GM10266 (cell line): ENCODE measurements around the gene WDR31.
"Not testable (repeated sequence)": the region's sequence is repeated elsewhere in the genome, so short reads cannot be mapped to it uniquely, and the experiment has no call there.

Source experiments
- DNase-seq: peaks from one replicate; pipeline ENCODE4 v3.0.0; 2012; ENCODE audit errors: extremely low spot score
- TF ChIP-seq, protein P1 (sequence below): IDR thresholded peaks from 2 replicates; pipeline ENCODE4 v1.5.1; 2012; ENCODE audit warnings: mild to moderate bottlenecking, low read depth; ENCODE audit not compliant: control insufficient read depth, insufficient read depth; ENCODE audit errors: missing control alignments

The WDR31 gene

DNA sequence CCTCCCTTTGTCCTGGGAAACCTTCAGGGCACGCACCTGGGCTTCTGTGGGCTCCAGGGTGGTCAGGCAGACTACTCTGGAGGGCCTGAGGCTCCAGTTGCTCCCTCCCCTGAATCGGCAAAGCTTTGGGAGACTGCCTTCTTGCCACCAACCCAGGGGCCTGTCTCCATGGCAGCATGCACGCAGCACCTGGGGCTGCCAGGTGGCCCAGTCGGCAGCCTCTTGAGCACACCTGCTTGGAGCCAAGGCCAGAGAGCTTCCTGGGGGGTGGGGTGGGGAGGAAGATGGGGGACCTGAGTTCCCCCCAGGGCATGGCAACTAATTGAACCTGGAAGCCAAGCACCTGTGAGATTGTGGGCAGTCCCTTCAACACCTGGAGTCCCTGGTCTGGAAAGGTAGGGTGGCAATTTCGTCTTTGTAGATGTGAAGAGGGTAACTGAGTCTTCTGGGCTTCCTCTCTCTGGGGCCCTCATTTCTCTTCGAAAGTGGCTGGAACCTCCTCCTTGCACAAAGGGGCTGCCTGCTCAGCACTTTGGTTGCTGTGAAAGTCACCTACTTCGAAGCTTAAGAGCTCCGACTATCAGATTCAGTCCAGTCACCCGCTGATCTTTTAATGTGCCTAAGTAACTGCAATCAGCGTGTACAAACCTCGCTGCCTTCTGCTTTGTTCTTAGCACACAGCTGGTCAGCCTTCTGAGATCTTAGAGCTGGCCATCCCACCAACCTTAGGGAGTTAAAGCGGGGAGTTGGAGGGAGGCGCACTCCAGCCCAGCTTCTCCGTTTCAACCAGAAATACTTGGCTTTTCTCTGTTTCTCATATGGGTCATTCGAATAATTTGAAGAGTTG lies 40.9 kb downstream of the WDR31 start:
- no peak for DNase-seq
- TF ChIP-seq, protein P1, sequence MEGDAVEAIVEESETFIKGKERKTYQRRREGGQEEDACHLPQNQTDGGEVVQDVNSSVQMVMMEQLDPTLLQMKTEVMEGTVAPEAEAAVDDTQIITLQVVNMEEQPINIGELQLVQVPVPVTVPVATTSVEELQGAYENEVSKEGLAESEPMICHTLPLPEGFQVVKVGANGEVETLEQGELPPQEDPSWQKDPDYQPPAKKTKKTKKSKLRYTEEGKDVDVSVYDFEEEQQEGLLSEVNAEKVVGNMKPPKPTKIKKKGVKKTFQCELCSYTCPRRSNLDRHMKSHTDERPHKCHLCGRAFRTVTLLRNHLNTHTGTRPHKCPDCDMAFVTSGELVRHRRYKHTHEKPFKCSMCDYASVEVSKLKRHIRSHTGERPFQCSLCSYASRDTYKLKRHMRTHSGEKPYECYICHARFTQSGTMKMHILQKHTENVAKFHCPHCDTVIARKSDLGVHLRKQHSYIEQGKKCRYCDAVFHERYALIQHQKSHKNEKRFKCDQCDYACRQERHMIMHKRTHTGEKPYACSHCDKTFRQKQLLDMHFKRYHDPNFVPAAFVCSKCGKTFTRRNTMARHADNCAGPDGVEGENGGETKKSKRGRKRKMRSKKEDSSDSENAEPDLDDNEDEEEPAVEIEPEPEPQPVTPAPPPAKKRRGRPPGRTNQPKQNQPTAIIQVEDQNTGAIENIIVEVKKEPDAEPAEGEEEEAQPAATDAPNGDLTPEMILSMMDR = no peak

DNA sequence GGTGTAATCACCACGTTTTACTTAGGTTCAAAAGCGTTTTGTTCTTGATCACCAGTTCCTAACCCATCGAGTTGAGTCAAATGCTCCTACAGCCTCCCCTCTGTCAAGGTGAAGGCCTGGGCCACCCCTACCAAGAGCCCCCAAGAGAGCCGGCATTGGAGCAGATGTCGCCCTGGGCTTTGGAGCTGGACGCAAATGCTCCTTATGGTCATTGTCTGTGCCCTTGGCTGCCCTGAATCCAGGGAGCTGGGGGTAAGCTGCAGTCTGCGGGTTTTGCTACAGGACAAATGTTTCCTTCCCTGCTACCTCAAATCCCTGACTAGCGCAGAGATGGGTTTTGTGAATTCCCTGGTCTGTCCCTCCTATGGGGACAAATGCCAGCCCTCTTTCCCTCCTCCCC lies 41.8 kb downstream of the WDR31 start:
- TF ChIP-seq, protein P1 = no peak
- DNase-seq = no peak

DNA sequence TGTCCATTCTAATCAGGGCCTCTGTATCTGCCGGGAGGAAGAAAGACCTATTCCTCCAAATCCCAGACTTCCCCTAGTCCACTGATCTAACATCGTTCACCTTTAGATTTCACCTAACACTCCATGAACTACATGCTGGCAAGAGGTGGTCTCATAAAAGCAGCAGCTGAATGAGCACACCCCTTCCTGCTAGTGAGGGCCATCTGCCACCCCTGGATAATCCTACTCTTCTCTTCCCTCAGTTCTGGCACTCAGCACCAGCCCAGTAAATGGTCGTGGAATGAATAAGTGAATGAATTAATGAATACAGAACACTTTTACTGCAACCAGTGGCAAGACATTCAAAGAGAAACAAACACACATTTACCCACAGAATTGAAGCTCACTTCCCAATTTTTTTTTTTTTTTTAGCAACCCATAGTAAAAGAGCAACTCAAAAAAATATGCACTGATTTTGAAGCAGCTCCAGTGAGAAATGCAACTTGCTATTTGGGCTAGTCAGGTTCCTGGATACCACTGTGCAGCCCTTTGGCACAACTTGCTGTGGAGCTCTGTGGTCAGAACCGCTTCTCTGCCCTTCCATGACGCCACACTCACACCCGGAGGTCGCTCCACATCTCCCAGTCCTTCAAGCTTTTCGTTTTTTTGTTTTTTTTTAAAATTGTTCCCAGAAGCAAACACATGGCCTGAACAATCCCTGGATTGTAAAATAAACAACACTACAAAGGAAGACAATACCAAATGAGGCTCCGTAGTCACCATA lies 43.1 kb downstream of the WDR31 start:
- DNase-seq = no peak
- TF ChIP-seq, protein P1 = no peak

DNA sequence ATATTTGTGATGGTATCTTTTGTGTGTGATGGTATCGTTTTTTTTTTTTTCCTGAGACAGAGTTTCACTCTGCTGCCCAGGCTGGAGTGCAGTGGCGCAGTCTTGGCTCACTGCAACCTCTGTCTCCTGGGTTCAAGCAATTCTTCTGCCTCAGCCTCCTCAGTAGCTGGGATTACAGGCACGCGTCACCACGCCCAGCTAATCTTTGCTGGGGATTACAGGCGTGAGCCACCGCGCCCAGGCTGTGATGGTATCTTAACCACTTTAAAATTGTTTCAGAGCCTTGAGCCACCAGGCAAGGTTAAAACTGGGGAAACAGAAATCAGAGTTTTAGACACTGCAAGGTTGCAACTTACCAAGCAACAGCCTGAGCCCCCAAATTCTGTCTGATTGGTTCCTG lies 43.8 kb downstream of the WDR31 start:
- DNase-seq = not testable (repeated sequence)

DNA sequence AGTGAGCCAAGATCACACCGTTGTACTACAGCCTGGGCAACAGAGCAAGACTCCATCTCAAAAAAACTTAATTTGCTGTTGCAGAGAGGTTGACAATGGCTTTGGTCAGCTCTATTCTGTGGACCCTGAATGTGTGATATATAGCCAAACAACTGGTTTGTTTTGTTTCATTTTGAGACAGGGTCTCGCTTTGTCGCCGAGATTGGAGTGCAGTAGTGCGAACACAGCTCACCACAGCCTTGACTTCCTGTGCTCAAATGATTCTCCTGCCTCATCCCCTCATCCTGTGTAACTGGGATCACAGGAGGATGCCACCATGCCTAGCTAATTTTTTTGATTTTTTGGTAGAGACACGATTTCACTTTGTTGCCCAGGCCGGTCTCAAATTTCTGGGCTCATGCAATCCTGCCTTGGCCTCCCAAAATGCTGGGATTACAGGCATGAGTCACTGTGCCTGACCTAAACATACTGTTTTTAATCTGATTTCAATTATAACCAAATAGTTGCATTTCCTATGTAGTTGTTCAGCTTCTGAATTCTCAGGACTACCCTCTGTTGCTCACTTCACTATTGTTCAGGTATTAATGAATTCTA lies 46.7 kb downstream of the WDR31 start:
- DNase-seq = no peak
- TF ChIP-seq, protein P1 = no peak

DNA sequence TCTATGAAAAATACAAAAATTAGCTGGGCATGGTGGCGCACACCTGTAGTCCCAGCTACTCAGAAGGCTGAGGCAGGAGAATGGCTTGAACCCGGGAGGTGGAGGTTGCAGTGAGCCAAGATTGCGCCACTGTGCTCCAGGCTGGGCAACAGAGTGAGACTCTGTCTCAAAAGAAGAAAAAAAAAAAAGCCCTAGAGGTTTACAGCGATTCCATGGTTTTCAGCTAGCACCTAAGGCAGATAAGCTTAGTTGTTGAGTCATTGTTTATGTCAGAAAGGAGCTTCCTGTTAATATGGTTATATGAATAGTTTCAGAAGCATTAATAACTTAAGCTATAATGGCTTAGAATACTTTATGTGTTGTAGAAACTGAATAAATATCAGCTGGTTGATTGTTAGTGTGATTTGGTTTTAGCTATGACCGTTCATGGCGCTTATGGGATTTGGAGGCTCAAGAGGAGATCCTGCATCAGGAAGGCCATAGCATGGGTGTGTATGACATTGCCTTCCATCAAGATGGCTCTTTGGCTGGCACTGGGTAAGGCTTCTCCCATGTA lies 49.9 kb downstream of the WDR31 start:
- TF ChIP-seq, protein P1 = no peak
- DNase-seq = no peak

DNA sequence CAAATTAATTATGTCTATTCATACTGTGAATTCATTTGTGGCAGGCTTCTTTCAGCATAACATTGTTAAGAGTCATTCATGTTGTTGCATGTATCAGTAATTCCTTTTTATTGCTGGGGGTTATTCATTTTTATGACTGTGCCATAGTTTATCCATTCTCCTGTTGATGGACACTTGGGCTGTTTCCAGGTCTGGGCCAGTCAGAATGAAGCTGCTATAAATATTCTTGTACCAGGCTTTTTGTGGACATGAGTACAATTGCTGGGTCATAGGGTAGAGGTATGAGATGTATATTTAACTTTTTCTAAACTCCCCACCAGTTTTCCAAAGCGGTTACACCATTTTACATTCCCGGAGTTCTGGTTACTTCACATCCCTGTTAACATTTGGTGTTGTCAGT lies 51.0 kb downstream of the WDR31 start:
- TF ChIP-seq, protein P1 = no peak
- no peak for DNase-seq
